Duodenal mucosa (tissue), 2 donors: ENCODE results near the gene SP6.

Experiments
- H3K27ac ChIP-seq: one replicate; pipeline ENCODE4 v1.7.0; 2013; ENCODE audit warnings: low read depth, low read length
- H3K27me3 ChIP-seq, 2 donors: one replicate each; pipeline ENCODE4 v1.7.0; 2013; ENCODE audit warnings: low read length in 2 of 2, control low read depth in 1 of 2; ENCODE audit not compliant: insufficient read depth in 2 of 2, control insufficient read depth in 1 of 2
- H3K36me3 ChIP-seq, 2 donors: one replicate each; pipeline ENCODE4 v1.7.0; 2013; ENCODE audit warnings: low read length in 2 of 2, control low read depth in 1 of 2; ENCODE audit not compliant: insufficient read depth in 2 of 2, control insufficient read depth in 1 of 2
- H3K4me1 ChIP-seq, 2 donors: one replicate each; pipeline ENCODE4 v1.7.0; 2013; ENCODE audit warnings: low read length in 2 of 2, control low read depth in 1 of 2; ENCODE audit not compliant: insufficient read depth in 2 of 2, control insufficient read depth in 1 of 2
- H3K4me3 ChIP-seq, 2 donors: one replicate each; pipeline ENCODE4 v1.7.0; 2013; ENCODE audit warnings: low read length in 2 of 2, low read depth in 1 of 2
- H3K9ac ChIP-seq, 2 donors: one replicate each; pipeline ENCODE4 v1.7.0; 2013; ENCODE audit warnings: low read length in 2 of 2, low read depth in 1 of 2
- H3K9me3 ChIP-seq, 2 donors: one replicate each; pipeline ENCODE4 v1.7.0; 2013; ENCODE audit warnings: low read length in 2 of 2, control low read depth in 1 of 2; ENCODE audit not compliant: control insufficient read depth in 1 of 2

The SP6 gene

DNA sequence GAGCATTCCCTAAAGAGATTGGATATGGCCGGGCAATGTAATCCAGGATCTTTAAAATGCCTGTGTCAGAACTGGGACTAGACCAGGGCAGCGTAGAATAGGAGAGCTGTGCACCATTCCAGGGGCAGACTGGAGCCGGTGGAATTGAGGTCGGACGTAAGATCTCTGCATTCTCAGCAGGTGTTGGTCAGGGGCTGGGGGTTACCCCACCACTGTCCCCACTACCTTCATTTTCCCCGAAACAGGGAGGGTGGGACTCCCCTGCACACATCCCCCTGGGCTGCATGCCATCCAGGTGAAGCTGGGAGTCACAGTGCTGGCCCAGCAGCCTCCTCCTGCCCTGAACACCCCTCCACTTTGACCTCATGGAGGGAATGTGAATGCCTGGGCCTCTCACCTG, 47.2 kb downstream of the SP6 start:
- no peaks in the 10 kb centered on the region for H3K9me3 ChIP-seq
- peaks cover 11 to 26% of the 10 kb centered on the region in 2 donors for H3K36me3 ChIP-seq
- H3K27ac ChIP-seq, result no peak overlapping the region
- H3K9ac ChIP-seq, result no peak overlapping the region
- no peaks in the 10 kb centered on the region for H3K4me1 ChIP-seq
- H3K4me3 ChIP-seq, result no peak overlapping the region
- no peaks in the 10 kb centered on the region for H3K27me3 ChIP-seq

- Histone ChIP-seq H3K9me3 (no peaks in the 10 kb centered on the region), H3K4me1 (no peaks in the 10 kb centered on the region), H3K36me3 (peaks cover 5 to 21% of the 10 kb centered on the region in 2 donors), H3K4me3 (no peak overlapping the region), H3K27me3 (no peaks in the 10 kb centered on the region), H3K9ac (no peak overlapping the region), H3K27ac (no peak overlapping the region)
Observed at GRCh38 chr17:47803201-47803600, 47.8 kb downstream of the SP6 start.

DNA sequence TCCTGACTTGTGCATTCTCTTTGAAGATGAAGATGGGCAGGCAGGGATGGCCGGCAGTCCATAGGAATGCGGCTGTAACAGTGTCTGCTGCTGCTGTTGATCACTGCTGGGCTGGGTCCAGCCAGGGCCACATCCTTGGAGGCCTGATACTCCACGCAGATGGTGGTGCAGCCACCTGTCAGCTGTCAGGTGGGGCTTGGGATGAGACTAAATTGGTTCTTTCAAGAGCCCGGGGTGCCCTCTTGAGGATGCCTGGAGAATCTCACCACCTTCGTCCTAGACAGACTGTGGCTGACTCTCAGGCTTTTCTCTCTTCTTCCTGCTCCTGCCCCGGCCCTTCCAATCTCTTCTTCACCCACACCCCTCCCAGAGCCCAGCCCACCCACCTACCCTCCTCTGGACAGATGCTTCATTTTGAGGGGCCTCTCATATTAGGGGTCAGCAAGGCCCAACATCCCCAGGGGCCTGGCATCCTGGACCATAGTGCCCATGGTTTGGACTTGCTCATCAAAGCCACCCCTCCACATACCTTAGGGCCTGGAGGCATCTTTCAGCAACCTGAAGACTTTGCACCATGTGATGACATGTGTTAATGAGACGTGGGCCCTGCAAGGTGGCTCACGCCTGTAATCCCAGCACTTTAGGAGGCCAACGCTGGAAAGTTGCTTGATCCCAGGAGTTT, 48.5 kb downstream of the SP6 start:
- no peak overlapping the region for H3K9ac ChIP-seq
- no peak overlapping the region for H3K4me3 ChIP-seq
- peaks cover 5 to 13% of the 10 kb centered on the region in 2 donors for H3K36me3 ChIP-seq
- no peak overlapping the region for H3K27ac ChIP-seq
- H3K9me3 ChIP-seq, result no peaks in the 10 kb centered on the region
- H3K27me3 ChIP-seq, result no peaks in the 10 kb centered on the region
- no peaks in the 10 kb centered on the region for H3K4me1 ChIP-seq

GRCh38 chr17:47801906-47802305, 49.1 kb downstream of the SP6 start:
- H3K27me3 ChIP-seq, result no peaks in the 10 kb centered on the region
- H3K9me3 ChIP-seq, result no peaks in the 10 kb centered on the region
- no peak overlapping the region for H3K9ac ChIP-seq
- no peak overlapping the region for H3K27ac ChIP-seq
- H3K4me1 ChIP-seq, result no peaks in the 10 kb centered on the region
- no peak overlapping the region for H3K4me3 ChIP-seq
- H3K36me3 ChIP-seq, result peaks cover 1 to 8% of the 10 kb centered on the region in 2 donors

- Histone ChIP-seq H3K36me3 (peaks cover 0 to 1% of the 10 kb centered on the region in 2 donors), H3K27ac (no peak overlapping the region), H3K4me3 (no peak overlapping the region), H3K27me3 (no peaks in the 10 kb centered on the region), H3K4me1 (no peaks in the 10 kb centered on the region), H3K9me3 (no peaks in the 10 kb centered on the region), H3K9ac (no peak overlapping the region)
Observed at GRCh38 chr17:47801176-47801765, 49.7 kb downstream of the SP6 start.

DNA sequence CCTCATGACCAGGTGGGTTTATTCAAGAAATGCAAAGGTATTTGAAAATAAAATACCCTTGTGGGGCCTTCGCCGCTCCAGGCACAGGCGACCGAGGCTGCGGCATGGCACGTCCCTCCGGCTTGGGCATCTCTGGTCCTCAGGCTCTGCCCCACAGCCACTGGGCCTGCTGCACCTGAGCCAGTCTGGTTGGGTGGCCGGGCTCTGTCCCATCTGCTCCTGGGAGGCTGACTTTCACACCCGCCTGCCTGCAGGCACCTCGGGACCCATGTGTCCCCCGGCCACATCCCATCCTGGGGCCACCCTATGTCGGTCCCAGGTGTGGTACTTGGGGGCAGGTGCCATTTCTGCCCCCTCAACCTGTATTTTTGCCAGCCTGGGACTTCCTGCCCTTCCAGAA, 50.3 kb downstream of the SP6 start:
- H3K9me3 ChIP-seq, result no peaks in the 10 kb centered on the region
- H3K27ac ChIP-seq, result no peak overlapping the region
- no peaks in the 10 kb centered on the region for H3K36me3 ChIP-seq
- no peaks in the 10 kb centered on the region for H3K4me1 ChIP-seq
- H3K9ac ChIP-seq, result no peak overlapping the region
- no peak overlapping the region for H3K4me3 ChIP-seq
- H3K27me3 ChIP-seq, result no peaks in the 10 kb centered on the region

- Histone ChIP-seq H3K36me3 (no peaks in the 10 kb centered on the region), H3K4me1 (no peaks in the 10 kb centered on the region), H3K9me3 (no peaks in the 10 kb centered on the region), H3K4me3 (no peak overlapping the region), H3K27me3 (peaks cover 3 to 7% of the 10 kb centered on the region in 2 donors), H3K27ac (no peak overlapping the region), H3K9ac (no peak overlapping the region)
Observed at GRCh38 chr17:47797797-47798196, 53.2 kb downstream of the SP6 start.
